Ovary (tissue), 3 donors: ENCODE data around the gene CYTH1.

Experiments used
- EP300 ChIP-seq: sonication (generic); formaldehyde crosslinking; IDR thresholded peaks from one replicate; pipeline ENCODE4 v1.6.1; 2017; ENCODE audit warnings: antibody characterized with exemption
- POLR2A ChIP-seq: fragments of 450-650 bp; IDR thresholded peaks from one replicate; pipeline ENCODE4 v1.6.1; 2017; ENCODE audit warnings: antibody characterized with exemption, mild to moderate bottlenecking, moderate library complexity
- TF ChIP-seq, protein P1 (sequence below), 3 donors: fragments of 450-650 bp in 2 of 3; fragments of 200-600 bp in 1 of 3; IDR thresholded peaks; one replicate each; pipeline versions ENCODE4 v1.5.1 to v1.8.0; 2016 to 2022; ENCODE audit warnings: antibody characterized with exemption in 3 of 3, mild to moderate bottlenecking in 1 of 3
- donor health status: DM: no; HTN: no; CAD: no.

GRCh38 chr17:78673395-78673794 is 108.7 kb downstream of the CYTH1 start:
- TF ChIP-seq, protein P1, sequence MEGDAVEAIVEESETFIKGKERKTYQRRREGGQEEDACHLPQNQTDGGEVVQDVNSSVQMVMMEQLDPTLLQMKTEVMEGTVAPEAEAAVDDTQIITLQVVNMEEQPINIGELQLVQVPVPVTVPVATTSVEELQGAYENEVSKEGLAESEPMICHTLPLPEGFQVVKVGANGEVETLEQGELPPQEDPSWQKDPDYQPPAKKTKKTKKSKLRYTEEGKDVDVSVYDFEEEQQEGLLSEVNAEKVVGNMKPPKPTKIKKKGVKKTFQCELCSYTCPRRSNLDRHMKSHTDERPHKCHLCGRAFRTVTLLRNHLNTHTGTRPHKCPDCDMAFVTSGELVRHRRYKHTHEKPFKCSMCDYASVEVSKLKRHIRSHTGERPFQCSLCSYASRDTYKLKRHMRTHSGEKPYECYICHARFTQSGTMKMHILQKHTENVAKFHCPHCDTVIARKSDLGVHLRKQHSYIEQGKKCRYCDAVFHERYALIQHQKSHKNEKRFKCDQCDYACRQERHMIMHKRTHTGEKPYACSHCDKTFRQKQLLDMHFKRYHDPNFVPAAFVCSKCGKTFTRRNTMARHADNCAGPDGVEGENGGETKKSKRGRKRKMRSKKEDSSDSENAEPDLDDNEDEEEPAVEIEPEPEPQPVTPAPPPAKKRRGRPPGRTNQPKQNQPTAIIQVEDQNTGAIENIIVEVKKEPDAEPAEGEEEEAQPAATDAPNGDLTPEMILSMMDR (IDR thresholded peaks at IDR 0.05) = no peak
- TF ChIP-seq EP300 = no peak
- TF ChIP-seq POLR2A = no peak
